Colonic mucosa (tissue), 4 donors: ENCODE data around the gene CASR. TPM values are rescaled to one million over a fixed set of nuclear protein-coding genes. Genes with fewer than 3 reads are reported as not detected.

ENCODE experiments used
- DNase-seq: peaks from one replicate; pipeline ENCODE4 v3.0.0-alpha.2; 2020
- H3K27ac ChIP-seq: fragments of 200-600 bp; one replicate; pipeline ENCODE4 v1.8.0; 2021
- H3K27me3 ChIP-seq: fragments of 200-600 bp; one replicate; pipeline ENCODE4 v1.8.0; 2021
- H3K36me3 ChIP-seq: fragments of 200-600 bp; one replicate; pipeline ENCODE4 v1.8.0; 2021
- H3K4me1 ChIP-seq: fragments of 200-600 bp; one replicate; pipeline ENCODE4 v1.8.0; 2021; ENCODE audit warnings: mild to moderate bottlenecking
- H3K4me3 ChIP-seq: fragments of 200-600 bp; one replicate; pipeline ENCODE4 v1.8.0; 2021
- H3K9ac ChIP-seq, 2 donors: one replicate each; pipeline ENCODE4 v1.7.0; 2013; ENCODE audit warnings: control low read depth in 2 of 2, low read depth in 2 of 2, low read length in 2 of 2
- H3K9me3 ChIP-seq: fragments of 200-600 bp; one replicate; pipeline ENCODE4 v1.8.0; 2021
- intact Hi-C: fragments of 100-400 bp; cut with DNase I; formaldehyde crosslinking; loops from one replicate; pipeline ENCODE4 v1.14.1; 2022
- total RNA-seq, 2 donors: library from RNA; stranded (reverse); fragmentation: NEBNext Ultra II Directional in 1 of 2; extraction: Animal tissue kit (Norgen Biotek cat#: 25700) in 1 of 2; gene quantifications; one replicate each; pipeline ENCODE4 v1.2.1, GENCODE V29; 2021
- TF ChIP-seq, protein P1 (sequence below): fragments of 200-600 bp; IDR thresholded peaks from one replicate; pipeline ENCODE4 v1.8.0; 2022; ENCODE audit warnings: antibody characterized with exemption, mild to moderate bottlenecking
- donor health status: healthy.
- donor health status: DM: no; HTN: no; CAD: no.
- donor health status: DM: no; HTN: no; CAD: no.

Gene CASR
- total RNA-seq, 2 donors from 2014 or later, result 0.16 to 0.22 TPM

DNA sequence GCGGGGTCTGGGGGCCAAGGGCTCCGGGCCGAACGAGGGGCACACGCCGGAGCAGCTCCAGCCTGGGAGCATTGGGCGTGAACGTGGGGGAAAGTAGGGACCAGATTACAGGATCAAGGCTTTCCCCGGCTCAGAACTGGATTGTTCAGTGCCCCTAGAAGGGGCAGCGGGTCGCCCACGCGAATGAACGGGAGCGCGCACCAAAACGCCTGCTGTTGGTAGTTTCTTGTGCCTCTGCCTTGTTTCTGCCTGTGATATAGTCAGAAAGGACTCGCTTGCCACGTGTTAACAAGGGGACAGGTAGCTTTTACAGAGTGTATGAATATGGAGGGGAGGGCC is 1.1 kb downstream of the CASR start:
- H3K9ac ChIP-seq, result no peak overlapping the region

DNA sequence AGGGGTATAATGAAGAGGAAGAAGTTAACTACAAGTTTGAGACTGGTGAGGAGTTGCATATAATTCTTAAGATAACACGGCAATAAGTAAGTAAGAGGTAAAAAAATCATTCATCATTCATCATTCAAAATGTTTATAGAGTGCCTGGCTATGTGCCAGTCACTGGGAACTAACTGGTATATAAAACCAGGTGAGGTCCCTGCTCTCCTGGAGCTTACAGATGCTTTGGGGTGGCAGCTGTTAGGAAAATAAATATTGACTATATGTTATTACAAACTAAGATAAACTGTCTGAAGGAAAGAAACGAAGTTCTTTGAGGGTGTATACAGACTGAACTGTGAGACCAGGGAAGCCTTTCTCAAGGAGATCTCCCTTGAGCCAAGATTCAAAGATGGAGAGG is 2.9 kb downstream of the CASR start:
- intact Hi-C loops, result no loop called here
- Histone ChIP-seq H3K27me3 (peaks cover 9% of the 10 kb centered on the region), H3K9ac (no peak overlapping the region), H3K9me3 (no peaks in the 10 kb centered on the region), H3K4me1 (no peaks in the 10 kb centered on the region), H3K27ac (no peak overlapping the region), H3K36me3 (no peaks in the 10 kb centered on the region), H3K4me3 (no peak overlapping the region)
- peak; percentile 54 for DNase-seq
- TF ChIP-seq, protein P1, sequence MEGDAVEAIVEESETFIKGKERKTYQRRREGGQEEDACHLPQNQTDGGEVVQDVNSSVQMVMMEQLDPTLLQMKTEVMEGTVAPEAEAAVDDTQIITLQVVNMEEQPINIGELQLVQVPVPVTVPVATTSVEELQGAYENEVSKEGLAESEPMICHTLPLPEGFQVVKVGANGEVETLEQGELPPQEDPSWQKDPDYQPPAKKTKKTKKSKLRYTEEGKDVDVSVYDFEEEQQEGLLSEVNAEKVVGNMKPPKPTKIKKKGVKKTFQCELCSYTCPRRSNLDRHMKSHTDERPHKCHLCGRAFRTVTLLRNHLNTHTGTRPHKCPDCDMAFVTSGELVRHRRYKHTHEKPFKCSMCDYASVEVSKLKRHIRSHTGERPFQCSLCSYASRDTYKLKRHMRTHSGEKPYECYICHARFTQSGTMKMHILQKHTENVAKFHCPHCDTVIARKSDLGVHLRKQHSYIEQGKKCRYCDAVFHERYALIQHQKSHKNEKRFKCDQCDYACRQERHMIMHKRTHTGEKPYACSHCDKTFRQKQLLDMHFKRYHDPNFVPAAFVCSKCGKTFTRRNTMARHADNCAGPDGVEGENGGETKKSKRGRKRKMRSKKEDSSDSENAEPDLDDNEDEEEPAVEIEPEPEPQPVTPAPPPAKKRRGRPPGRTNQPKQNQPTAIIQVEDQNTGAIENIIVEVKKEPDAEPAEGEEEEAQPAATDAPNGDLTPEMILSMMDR, result no peak

More for the DNA sequence above, 1.1 kb downstream of the CASR start:
- Histone ChIP-seq H3K36me3 (no peaks in the 10 kb centered on the region), H3K4me1 (no peaks in the 10 kb centered on the region), H3K27ac (no peak overlapping the region), H3K4me3 (no peak overlapping the region), H3K27me3 (peaks cover 9% of the 10 kb centered on the region), H3K9me3 (no peaks in the 10 kb centered on the region)
- intact Hi-C loops, result no loop called here
- TF ChIP-seq, protein P1, result no peak
- DNase-seq, result no peak

DNA sequence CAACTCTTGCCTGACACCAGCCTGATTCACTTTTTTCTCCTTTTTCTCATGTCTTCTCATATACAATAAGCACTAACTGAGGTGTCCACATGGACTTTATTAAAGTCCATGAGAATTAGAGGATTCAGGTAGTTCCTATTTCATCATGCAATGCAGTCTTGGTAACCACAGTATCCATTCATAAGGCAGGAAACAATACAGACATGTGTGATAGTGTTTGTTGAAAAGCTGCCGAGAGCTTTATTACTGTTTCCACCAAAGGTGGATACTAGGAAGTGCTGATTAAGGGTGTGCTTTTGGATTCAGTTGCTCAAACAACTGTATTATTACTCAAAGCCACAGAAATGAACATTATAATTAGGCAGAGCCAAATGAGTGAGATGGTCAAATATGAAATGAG is 5.3 kb downstream of the CASR start:
- Histone ChIP-seq H3K27ac (no peak overlapping the region), H3K4me1 (no peaks in the 10 kb centered on the region), H3K9ac (no peak overlapping the region), H3K4me3 (no peak overlapping the region), H3K9me3 (no peaks in the 10 kb centered on the region), H3K27me3 (peaks cover 9% of the 10 kb centered on the region), H3K36me3 (no peaks in the 10 kb centered on the region)
- no peak for DNase-seq
- TF ChIP-seq, protein P1, result no peak
- intact Hi-C loops, result no loop called here

DNA sequence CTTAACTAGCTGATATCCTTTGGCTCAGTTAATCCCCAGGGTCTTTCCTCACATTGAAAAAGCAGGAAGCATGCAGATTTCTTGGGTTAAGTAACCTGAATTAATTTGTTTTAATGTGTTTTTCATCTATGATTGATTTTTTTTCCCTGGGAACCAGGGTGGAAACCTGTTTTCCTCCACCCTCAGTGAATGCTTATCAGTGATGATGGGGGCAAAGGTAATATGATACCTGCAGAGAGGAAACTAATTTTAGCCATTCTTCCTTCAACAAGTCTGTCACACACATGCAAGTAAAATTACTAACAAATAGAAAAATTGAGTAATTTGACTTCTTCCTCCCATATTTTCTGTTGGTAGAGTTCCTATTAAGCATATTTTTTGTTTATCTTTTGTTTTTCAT is 5.9 kb downstream of the CASR start:
- Histone ChIP-seq H3K9me3 (no peaks in the 10 kb centered on the region), H3K9ac (no peak overlapping the region), H3K27ac (no peak overlapping the region), H3K4me3 (no peak overlapping the region), H3K4me1 (no peaks in the 10 kb centered on the region), H3K36me3 (no peaks in the 10 kb centered on the region), H3K27me3 (peaks cover 3% of the 10 kb centered on the region)
- TF ChIP-seq, protein P1, result no peak
- no peak for DNase-seq
- intact Hi-C loops, result no loop called here

DNA sequence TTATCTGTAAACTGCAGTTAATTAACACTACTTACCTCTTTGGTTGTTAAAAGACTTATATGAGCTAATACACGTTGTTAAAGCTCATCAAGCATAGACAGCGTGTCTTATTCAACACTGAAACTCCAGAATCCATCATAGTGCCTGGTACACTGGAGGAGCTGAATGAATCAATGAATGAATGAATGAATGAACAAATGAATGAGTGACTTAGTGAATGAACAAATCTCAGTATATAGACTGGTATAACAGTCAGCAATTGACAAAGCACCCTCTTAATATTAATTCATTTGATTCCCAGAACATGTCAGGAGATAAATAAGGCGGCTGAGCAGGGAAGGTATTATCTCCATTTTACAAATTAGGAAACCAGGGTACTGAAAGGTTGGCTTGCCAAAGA is 7.1 kb downstream of the CASR start:
- Histone ChIP-seq H3K4me1 (no peaks in the 10 kb centered on the region), H3K9me3 (no peaks in the 10 kb centered on the region), H3K27me3 (no peaks in the 10 kb centered on the region), H3K9ac (no peak overlapping the region), H3K36me3 (no peaks in the 10 kb centered on the region), H3K27ac (no peak overlapping the region), H3K4me3 (no peak overlapping the region)
- TF ChIP-seq, protein P1, result no peak
- intact Hi-C loops, result no loop called here
- DNase-seq, result no peak

DNA sequence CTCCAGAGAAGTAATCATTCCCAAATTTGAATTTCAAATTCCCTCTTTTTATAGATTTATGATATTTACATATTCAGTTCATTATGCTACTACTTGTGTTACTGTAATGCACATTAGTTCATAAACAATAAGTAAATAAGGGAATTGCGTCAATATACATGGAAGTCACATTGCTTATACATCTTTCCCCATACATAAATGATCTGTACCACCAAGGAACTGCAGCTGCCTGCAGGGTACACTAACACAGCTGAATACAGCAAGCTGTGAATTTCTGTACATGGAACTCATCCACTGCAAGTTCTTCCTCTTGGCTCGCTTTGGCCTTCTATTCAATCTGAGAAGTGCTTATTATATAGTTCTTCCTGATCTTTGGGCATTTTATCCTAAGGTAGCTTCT is 15.5 kb downstream of the CASR start:
- TF ChIP-seq, protein P1, result no peak
- H3K27me3 ChIP-seq, result no peaks in the 10 kb centered on the region
- intact Hi-C loops, result no loop called here
- H3K9me3 ChIP-seq, result no peaks in the 10 kb centered on the region
- no peak overlapping the region for H3K9ac ChIP-seq
- no peaks in the 10 kb centered on the region for H3K36me3 ChIP-seq
- H3K4me1 ChIP-seq, result no peaks in the 10 kb centered on the region
- DNase-seq, result no peak
- H3K27ac ChIP-seq, result no peak overlapping the region
- no peak overlapping the region for H3K4me3 ChIP-seq
